ENCODE data around the gene IPO4.
A peak's percentile ranks its signal among the peaks of the same experiment; 100 is the strongest.

The IPO4 gene

DNA sequence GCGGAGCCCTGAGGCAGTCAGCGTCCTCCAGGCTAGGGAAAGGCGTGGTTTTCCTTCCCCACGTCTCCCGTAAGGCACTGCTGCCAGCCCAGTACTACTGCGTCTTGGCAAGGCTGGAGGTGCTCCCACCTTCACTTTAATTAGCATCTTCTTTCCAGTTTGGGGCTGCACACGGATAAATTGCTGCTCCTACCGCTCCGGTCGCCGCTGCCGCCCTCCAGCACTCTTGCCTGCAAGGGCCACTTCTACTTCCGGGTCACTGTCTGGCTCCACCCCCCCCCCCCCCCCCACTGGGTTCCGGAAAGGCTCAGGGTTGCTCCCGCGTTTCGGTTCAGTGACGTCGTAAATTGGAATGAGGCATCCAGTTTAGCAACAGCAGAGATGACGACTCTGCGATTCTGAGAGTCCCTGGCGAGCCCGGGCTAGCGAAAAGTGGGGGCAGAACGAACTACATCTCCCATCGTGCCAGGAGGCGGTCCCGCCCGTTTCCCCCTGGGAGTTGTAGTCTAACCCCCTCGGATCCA lies 43.6 kb upstream of the IPO4 start, which contains the start of gene NEDD8 (continued):
- TF ChIP-seq, protein P1, sequence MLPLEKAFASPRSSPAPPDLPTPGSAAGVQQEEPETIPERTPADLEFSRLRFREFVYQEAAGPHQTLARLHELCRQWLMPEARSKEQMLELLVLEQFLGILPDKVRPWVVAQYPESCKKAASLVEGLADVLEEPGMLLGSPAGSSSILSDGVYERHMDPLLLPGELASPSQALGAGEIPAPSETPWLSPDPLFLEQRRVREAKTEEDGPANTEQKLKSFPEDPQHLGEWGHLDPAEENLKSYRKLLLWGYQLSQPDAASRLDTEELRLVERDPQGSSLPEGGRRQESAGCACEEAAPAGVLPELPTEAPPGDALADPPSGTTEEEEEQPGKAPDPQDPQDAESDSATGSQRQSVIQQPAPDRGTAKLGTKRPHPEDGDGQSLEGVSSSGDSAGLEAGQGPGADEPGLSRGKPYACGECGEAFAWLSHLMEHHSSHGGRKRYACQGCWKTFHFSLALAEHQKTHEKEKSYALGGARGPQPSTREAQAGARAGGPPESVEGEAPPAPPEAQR (tag by site-specific recombination; IDR thresholded peaks at IDR 0.05): no peak
- TF ChIP-seq ZBTB20 (tag by site-specific recombination; IDR thresholded peaks at IDR 0.05): peak; percentile 11; the same call in 1 of the 2 replicates
- TF ChIP-seq ZNF433 (tag by site-specific recombination; IDR thresholded peaks at IDR 0.05; ENCODE audit: low read depth): no peak
- TF ChIP-seq, protein P2, sequence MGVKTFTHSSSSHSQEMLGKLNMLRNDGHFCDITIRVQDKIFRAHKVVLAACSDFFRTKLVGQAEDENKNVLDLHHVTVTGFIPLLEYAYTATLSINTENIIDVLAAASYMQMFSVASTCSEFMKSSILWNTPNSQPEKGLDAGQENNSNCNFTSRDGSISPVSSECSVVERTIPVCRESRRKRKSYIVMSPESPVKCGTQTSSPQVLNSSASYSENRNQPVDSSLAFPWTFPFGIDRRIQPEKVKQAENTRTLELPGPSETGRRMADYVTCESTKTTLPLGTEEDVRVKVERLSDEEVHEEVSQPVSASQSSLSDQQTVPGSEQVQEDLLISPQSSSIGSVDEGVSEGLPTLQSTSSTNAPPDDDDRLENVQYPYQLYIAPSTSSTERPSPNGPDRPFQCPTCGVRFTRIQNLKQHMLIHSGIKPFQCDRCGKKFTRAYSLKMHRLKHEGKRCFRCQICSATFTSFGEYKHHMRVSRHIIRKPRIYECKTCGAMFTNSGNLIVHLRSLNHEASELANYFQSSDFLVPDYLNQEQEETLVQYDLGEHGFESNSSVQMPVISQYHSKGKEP (tag by site-specific recombination; IDR thresholded peaks at IDR 0.05): no peak
- TF ChIP-seq, protein P3, sequence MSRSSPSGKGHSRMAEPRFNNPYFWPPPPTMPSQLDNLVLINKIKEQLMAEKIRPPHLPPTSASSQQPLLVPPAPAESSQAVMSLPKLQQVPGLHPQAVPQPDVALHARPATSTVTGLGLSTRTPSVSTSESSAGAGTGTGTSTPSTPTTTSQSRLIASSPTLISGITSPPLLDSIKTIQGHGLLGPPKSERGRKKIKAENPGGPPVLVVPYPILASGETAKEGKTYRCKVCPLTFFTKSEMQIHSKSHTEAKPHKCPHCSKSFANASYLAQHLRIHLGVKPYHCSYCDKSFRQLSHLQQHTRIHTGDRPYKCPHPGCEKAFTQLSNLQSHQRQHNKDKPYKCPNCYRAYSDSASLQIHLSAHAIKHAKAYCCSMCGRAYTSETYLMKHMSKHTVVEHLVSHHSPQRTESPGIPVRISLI (tag by site-specific recombination; IDR thresholded peaks at IDR 0.05): no peak
- TF ChIP-seq HOXA7 (CRISPR knock-in tag; IDR thresholded peaks at IDR 0.05; ENCODE audit: borderline replicate concordance): no peak
- TF ChIP-seq, protein P4, sequence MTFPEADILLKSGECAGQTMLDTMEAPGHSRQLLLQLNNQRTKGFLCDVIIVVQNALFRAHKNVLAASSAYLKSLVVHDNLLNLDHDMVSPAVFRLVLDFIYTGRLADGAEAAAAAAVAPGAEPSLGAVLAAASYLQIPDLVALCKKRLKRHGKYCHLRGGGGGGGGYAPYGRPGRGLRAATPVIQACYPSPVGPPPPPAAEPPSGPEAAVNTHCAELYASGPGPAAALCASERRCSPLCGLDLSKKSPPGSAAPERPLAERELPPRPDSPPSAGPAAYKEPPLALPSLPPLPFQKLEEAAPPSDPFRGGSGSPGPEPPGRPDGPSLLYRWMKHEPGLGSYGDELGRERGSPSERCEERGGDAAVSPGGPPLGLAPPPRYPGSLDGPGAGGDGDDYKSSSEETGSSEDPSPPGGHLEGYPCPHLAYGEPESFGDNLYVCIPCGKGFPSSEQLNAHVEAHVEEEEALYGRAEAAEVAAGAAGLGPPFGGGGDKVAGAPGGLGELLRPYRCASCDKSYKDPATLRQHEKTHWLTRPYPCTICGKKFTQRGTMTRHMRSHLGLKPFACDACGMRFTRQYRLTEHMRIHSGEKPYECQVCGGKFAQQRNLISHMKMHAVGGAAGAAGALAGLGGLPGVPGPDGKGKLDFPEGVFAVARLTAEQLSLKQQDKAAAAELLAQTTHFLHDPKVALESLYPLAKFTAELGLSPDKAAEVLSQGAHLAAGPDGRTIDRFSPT (tag by site-specific recombination; IDR thresholded peaks at IDR 0.05): no peak
- TF ChIP-seq ZFP41 (tag by site-specific recombination; IDR thresholded peaks at IDR 0.05; ENCODE audit: borderline replicate concordance): no peak
- no peak for TF ChIP-seq ZNF501 (tag by site-specific recombination; IDR thresholded peaks at IDR 0.05)
- TF ChIP-seq ZNF114 (tag by site-specific recombination; IDR thresholded peaks at IDR 0.05): no peak
- peak; percentile 81; the same call in 1 of the 2 replicates for TF ChIP-seq KLF8 (tag by site-specific recombination; IDR thresholded peaks at IDR 0.05)
- no peak for TF ChIP-seq ZBTB7A (tag by site-specific recombination; IDR thresholded peaks at IDR 0.05; ENCODE audit: low read depth)
- TF ChIP-seq, protein P5, sequence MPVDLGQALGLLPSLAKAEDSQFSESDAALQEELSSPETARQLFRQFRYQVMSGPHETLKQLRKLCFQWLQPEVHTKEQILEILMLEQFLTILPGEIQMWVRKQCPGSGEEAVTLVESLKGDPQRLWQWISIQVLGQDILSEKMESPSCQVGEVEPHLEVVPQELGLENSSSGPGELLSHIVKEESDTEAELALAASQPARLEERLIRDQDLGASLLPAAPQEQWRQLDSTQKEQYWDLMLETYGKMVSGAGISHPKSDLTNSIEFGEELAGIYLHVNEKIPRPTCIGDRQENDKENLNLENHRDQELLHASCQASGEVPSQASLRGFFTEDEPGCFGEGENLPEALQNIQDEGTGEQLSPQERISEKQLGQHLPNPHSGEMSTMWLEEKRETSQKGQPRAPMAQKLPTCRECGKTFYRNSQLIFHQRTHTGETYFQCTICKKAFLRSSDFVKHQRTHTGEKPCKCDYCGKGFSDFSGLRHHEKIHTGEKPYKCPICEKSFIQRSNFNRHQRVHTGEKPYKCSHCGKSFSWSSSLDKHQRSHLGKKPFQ (tag by site-specific recombination; IDR thresholded peaks at IDR 0.05): no peak
- no peak for TF ChIP-seq ZNF16 (tag by site-specific recombination; IDR thresholded peaks at IDR 0.05; ENCODE audit: low read depth)
- TF ChIP-seq ZNF585B (tag by site-specific recombination; IDR thresholded peaks at IDR 0.05): no peak
- TF ChIP-seq ZNF23 (tag by site-specific recombination; IDR thresholded peaks at IDR 0.05; ENCODE audit: borderline replicate concordance): no peak
- no peak for TF ChIP-seq ZNF830 (tag by site-specific recombination; IDR thresholded peaks at IDR 0.05; ENCODE audit: low read depth)
- TF ChIP-seq, protein P6, sequence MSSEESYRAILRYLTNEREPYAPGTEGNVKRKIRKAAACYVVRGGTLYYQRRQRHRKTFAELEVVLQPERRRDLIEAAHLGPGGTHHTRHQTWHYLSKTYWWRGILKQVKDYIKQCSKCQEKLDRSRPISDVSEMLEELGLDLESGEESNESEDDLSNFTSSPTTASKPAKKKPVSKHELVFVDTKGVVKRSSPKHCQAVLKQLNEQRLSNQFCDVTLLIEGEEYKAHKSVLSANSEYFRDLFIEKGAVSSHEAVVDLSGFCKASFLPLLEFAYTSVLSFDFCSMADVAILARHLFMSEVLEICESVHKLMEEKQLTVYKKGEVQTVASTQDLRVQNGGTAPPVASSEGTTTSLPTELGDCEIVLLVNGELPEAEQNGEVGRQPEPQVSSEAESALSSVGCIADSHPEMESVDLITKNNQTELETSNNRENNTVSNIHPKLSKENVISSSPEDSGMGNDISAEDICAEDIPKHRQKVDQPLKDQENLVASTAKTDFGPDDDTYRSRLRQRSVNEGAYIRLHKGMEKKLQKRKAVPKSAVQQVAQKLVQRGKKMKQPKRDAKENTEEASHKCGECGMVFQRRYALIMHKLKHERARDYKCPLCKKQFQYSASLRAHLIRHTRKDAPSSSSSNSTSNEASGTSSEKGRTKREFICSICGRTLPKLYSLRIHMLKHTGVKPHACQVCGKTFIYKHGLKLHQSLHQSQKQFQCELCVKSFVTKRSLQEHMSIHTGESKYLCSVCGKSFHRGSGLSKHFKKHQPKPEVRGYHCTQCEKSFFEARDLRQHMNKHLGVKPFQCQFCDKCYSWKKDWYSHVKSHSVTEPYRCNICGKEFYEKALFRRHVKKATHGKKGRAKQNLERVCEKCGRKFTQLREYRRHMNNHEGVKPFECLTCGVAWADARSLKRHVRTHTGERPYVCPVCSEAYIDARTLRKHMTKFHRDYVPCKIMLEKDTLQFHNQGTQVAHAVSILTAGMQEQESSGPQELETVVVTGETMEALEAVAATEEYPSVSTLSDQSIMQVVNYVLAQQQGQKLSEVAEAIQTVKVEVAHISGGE (tag by site-specific recombination; conservative IDR thresholded peaks at IDR 0.05; ENCODE audit: low read depth): no peak
- TF ChIP-seq ZNF548 (tag by site-specific recombination; IDR thresholded peaks at IDR 0.05): no peak
- no peak for TF ChIP-seq YY2 (tag by site-specific recombination; IDR thresholded peaks at IDR 0.05)
- TF ChIP-seq, protein P7, sequence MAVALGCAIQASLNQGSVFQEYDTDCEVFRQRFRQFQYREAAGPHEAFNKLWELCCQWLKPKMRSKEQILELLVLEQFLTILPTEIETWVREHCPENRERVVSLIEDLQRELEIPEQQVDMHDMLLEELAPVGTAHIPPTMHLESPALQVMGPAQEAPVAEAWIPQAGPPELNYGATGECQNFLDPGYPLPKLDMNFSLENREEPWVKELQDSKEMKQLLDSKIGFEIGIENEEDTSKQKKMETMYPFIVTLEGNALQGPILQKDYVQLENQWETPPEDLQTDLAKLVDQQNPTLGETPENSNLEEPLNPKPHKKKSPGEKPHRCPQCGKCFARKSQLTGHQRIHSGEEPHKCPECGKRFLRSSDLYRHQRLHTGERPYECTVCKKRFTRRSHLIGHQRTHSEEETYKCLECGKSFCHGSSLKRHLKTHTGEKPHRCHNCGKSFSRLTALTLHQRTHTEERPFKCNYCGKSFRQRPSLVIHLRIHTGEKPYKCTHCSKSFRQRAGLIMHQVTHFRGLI (tag by site-specific recombination; IDR thresholded peaks at IDR 0.05): no peak
- no peak for TF ChIP-seq ZNF544 (tag by site-specific recombination; IDR thresholded peaks at IDR 0.05)
- no peak for TF ChIP-seq GLI4 (tag by site-specific recombination; IDR thresholded peaks at IDR 0.05)
- TF ChIP-seq KLF1 (tag by site-specific recombination; IDR thresholded peaks at IDR 0.05): no peak
- TF ChIP-seq SCRT2 (tag by site-specific recombination; IDR thresholded peaks at IDR 0.05): no peak
- no peak for TF ChIP-seq ZNF266 (tag by site-specific recombination; IDR thresholded peaks at IDR 0.05; ENCODE audit: low read depth)
